HepG2 (cell line): ENCODE measurements around the gene ALDH9A1. TPM values are rescaled to one million over a fixed set of nuclear protein-coding genes. Genes with fewer than 3 reads are reported as not detected.
"Not testable (repeated sequence)": the region's sequence is repeated elsewhere in the genome, so short reads cannot be mapped to it uniquely, and the experiment has no call there.

Experiments
- ATAC-seq: fragments of 200-7000 bp; cut with Tn5 transposase; 3 replicates; pipeline ENCODE4 v1.9.1; 2020; ENCODE audit warnings: mild to moderate bottlenecking, moderate library complexity
- BruUV-seq: library from RNA; stranded (reverse); fragments of 400-500 nt; replicated peaks from 2 replicates; lab custom pipeline; 2021; lab: Mats Ljungman, UMichigan
- CTCF ChIA-PET: fragments of 300-600 bp; formaldehyde crosslinking; extraction: SDS; loops from one replicate; lab custom pipeline; 2021; ENCODE audit warnings: low total read pairs, inconsistent platforms, low intra/inter-chr PET ratio; lab: Yijun Ruan, JAX
- POLR2A ChIA-PET: fragments of 350-600 bp; sonication (Branson Sonifier 250); formaldehyde crosslinking; loops from one replicate; lab custom pipeline; 2020; ENCODE audit warnings: antibody characterized with exemption, inconsistent platforms; lab: Yijun Ruan, JAX
- DNase-seq: peaks from one replicate; pipeline ENCODE4 v3.0.0-alpha.2; 2015; ENCODE audit warnings: low spot score
- FAIRE-seq: peaks from 3 replicates; lab custom pipeline; 2011; peaks lifted over from hg19 to GRCh38; lab: Jason Lieb, UNC
- H2AFZ ChIP-seq: one replicate; pipeline ENCODE4 v1.6.1; 2011; ENCODE audit warnings: low read length, inconsistent platforms
- H3K27ac ChIP-seq: fragments of 300-600 bp; 3 replicates; pipeline ENCODE4 v1.8.0; 2011; ENCODE audit warnings: mixed run types, mild to moderate bottlenecking, mixed read lengths, low read length, inconsistent platforms; ENCODE audit not compliant: insufficient read depth; ENCODE audit errors: extremely low read length
- H3K27me3 ChIP-seq, 2 experiments: fragments of 200-600 bp in 1 of 2; 2 replicates in 1 of 2; 3 replicates in 1 of 2; pipeline versions ENCODE4 v1.6.0 to v1.8.0; 2011; ENCODE audit warnings: low read length in 2 of 2, mild to moderate bottlenecking in 2 of 2, moderate library complexity in 2 of 2, inconsistent platforms in 1 of 2; ENCODE audit not compliant: insufficient read depth in 2 of 2, control insufficient read depth in 1 of 2
- H3K36me3 ChIP-seq, 2 experiments: fragments of 200-600 bp in 1 of 2; replicated peaks in 1 of 2; 2 replicates in 1 of 2; 3 replicates in 1 of 2; pipeline versions ENCODE4 v1.5.1 to v1.8.0; 2011; ENCODE audit warnings: low read length in 2 of 2, inconsistent platforms in 1 of 2; ENCODE audit not compliant: insufficient read depth in 2 of 2, control insufficient read depth in 1 of 2
- H3K4me1 ChIP-seq: 2 replicates; pipeline ENCODE4 v1.5.1; 2012; ENCODE audit warnings: low read length, inconsistent platforms; ENCODE audit not compliant: insufficient read depth
- H3K4me2 ChIP-seq: 2 replicates; pipeline ENCODE4 v1.6.0; 2011; ENCODE audit warnings: low read depth, low read length, inconsistent platforms
- H3K4me3 ChIP-seq, 3 experiments: fragments of 200-600 bp in 1 of 3; sonication (generic), shearing (Covaris generic) in 1 of 3; replicated peaks in 1 of 3; 2 replicates each; pipeline ENCODE4 v1.5.1; 2011 to 2016; ENCODE audit warnings: low read length in 3 of 3, inconsistent platforms in 2 of 3, low read depth in 2 of 3, mild to moderate bottlenecking in 2 of 3, control low read depth in 1 of 3, mixed read lengths in 1 of 3; ENCODE audit not compliant: insufficient read depth in 1 of 3
- H3K79me2 ChIP-seq: one replicate; pipeline ENCODE4 v1.6.1; 2011; ENCODE audit warnings: low read length, inconsistent platforms; ENCODE audit not compliant: insufficient read depth
- H3K9ac ChIP-seq: 2 replicates; pipeline ENCODE4 v1.6.0; 2011; ENCODE audit warnings: mild to moderate bottlenecking, low read depth, low read length, inconsistent platforms; ENCODE audit not compliant: insufficient read depth
- H3K9me3 ChIP-seq: 2 replicates; pipeline ENCODE4 v1.5.1; 2012; ENCODE audit warnings: mild to moderate bottlenecking, low read length
- H4K20me1 ChIP-seq: 2 replicates; pipeline ENCODE4 v1.6.0; 2011; ENCODE audit warnings: inconsistent platforms, mild to moderate bottlenecking, low read length, moderate library complexity; ENCODE audit not compliant: insufficient read depth
- NR2F6 ChIP-seq, 2 experiments: IDR thresholded peaks; 2 replicates each; pipeline ENCODE4 v1.6.1; 2016; ENCODE audit warnings: antibody characterized with exemption in 1 of 2, mild to moderate bottlenecking in 1 of 2
- ZNF224 ChIP-seq: sonication (generic); formaldehyde crosslinking; IDR thresholded peaks from 2 replicates; pipeline ENCODE4 v1.5.0; 2020; ENCODE audit warnings: mild to moderate bottlenecking, missing genetic modification reagents
- WGBS: methylation state at CpG from one replicate; pipeline ENCODE4 v1.1.6; 2017; ENCODE audit warnings: low lambda C conversion rate; 5-methylcytosine and 5-hydroxymethylcytosine counted together
- in situ Hi-C: cut with HindIII; loops from 2 replicates; pipeline ENCODE4 v1.10.0; 2017; ENCODE audit warnings: low pct_unique_long_range_greater_than_20kb; ENCODE audit not compliant: extremely low pct_ligation_motif_present
- intact Hi-C: fragments of 100-400 bp; cut with micrococcal nuclease; formaldehyde crosslinking; loops from one replicate; pipeline ENCODE4 v1.10.0; 2022; ENCODE audit not compliant: unreplicated experiment
- polyA plus RNA-seq, 8 experiments: library from polyadenylated mRNA; depleted of rRNA in 3 of 8; stranded (reverse) in 7 of 8; unstranded in 1 of 8; fragments of >200 nt; fragmentation: Illumina TruSeq in 4 of 8; extraction: Trizol in 4 of 8; gene quantifications; 2 replicates each; pipeline versions ENCODE4 v1.2.1 to v1.2.3, GENCODE V29; 2011 to 2016; ENCODE audit warnings: low read depth in 4 of 8, missing spikeins in 1 of 8, mixed read lengths in 1 of 8; ENCODE audit not compliant: insufficient read depth in 1 of 8
- total RNA-seq, 5 experiments: library from RNA; depleted of rRNA; stranded (reverse); fragments of >200 nt; fragmentation: Illumina TruSeq; extraction: Trizol; gene quantifications; 2 replicates each; pipeline ENCODE4 v1.2.3, GENCODE V29; 2016; ENCODE audit warnings: low read depth in 1 of 5
- TF ChIP-seq, protein P1 (sequence below): sonication (generic); formaldehyde crosslinking; IDR thresholded peaks from 2 replicates; pipeline ENCODE4 v1.5.0; 2020; ENCODE audit warnings: mild to moderate bottlenecking, missing genetic modification reagents

ALDH9A1 gene
- total and polyA plus RNA-seq, 2 of the 13 experiments (the other 11 are each of a cell fraction or from before 2014, with no cell fraction given): 27.5 to 38.5 TPM

DNA sequence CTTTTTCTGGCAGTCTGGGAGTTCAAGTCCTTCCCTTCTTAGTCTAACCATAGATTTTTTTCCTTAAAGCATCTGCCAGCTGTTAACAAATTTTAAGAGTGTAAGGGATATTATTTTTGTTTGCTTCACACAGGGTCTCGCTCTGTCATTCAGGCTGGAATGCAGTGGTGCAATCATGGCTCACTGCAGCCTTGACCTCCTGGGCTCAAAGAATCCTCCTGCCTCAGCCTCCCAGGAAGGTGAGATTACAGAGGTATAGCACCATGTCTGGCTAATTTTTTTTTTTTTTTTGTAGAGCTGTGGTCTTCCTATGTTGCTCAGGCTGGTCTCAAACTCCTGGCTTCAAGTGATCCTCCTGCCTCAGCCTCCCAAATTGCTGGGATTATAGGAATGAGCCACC, 46.6 kb upstream of the ALDH9A1 start:
- H4K20me1 ChIP-seq, H3K27me3 ChIP-seq, in situ Hi-C loops, H3K4me2 ChIP-seq, CTCF ChIA-PET, DNase-seq, H3K27ac ChIP-seq, ATAC-seq, H2AFZ ChIP-seq, intact Hi-C loops, H3K79me2 ChIP-seq, H3K9ac ChIP-seq, H3K4me3 ChIP-seq, FAIRE-seq, H3K9me3 ChIP-seq, BruUV-seq: not testable (repeated sequence)
- H3K4me1 ChIP-seq: peaks cover 16% of the 10 kb centered on the region
- 94% methylated on average over 1 of the region's 1 CpG for WGBS
- peaks cover 7 to 41% of the 10 kb centered on the region in 2 experiments; a peak in 4 of 5 replicates for H3K36me3 ChIP-seq
- TF ChIP-seq, protein P1, sequence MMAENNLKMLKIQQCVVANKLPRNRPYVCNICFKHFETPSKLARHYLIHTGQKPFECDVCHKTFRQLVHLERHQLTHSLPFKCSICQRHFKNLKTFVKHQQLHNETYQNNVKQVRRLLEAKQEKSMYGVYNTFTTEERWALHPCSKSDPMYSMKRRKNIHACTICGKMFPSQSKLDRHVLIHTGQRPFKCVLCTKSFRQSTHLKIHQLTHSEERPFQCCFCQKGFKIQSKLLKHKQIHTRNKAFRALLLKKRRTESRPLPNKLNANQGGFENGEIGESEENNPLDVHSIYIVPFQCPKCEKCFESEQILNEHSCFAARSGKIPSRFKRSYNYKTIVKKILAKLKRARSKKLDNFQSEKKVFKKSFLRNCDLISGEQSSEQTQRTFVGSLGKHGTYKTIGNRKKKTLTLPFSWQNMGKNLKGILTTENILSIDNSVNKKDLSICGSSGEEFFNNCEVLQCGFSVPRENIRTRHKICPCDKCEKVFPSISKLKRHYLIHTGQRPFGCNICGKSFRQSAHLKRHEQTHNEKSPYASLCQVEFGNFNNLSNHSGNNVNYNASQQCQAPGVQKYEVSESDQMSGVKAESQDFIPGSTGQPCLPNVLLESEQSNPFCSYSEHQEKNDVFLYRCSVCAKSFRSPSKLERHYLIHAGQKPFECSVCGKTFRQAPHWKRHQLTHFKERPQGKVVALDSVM (CRISPR knock-in tag): peak; percentile 82; the same call in 1 of the 2 replicates
- POLR2A ChIA-PET: interaction anchor here (0.7 kb wide), 1 partner anchor 24 kb away, joined by 4 read pairs; the partner anchor contains the start of gene TMCO1

DNA sequence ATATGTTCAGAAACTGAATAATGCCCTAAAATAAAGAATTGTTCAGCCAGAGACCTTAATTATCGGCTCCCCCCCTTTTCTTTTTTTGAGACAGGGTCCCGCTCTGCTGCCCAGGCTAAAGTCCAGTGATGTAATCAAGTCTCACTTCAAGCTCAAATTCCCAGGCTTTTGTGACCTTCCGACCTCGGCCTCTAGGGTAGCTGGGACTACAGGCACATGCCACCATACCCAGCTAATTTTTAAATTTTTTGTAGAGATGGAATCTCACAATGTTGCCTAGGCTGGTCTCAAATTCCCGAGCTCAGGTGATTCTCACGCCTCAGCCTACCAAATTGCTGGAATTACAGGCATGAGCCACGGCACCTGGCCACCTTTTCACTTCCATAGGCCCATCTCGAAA, 43.8 kb upstream of the ALDH9A1 start:
- TF ChIP-seq ZNF224 (CRISPR knock-in tag) (no peak), NR2F6 (IDR thresholded peaks at IDR 0.05) (0 out of 2 replicates have a peak, but pooled peaks have one; percentile 26), NR2F6 (CRISPR knock-in tag; IDR thresholded peaks at IDR 0.05) (no peak)
- Histone ChIP-seq H3K79me2 (no peaks in the 10 kb centered on the region), H2AFZ (no peak overlapping the region), H3K4me1 (peaks cover 7% of the 10 kb centered on the region), H3K4me2 (no peak overlapping the region), H3K36me3 (peaks cover 3 to 41% of the 10 kb centered on the region in 2 experiments; a peak in 4 of 5 replicates), H3K9me3 (no peaks in the 10 kb centered on the region), H3K9ac (no peak overlapping the region), H3K27me3 (no peaks in the 10 kb centered on the region), H4K20me1 (no peaks in the 10 kb centered on the region), H3K27ac (no peak overlapping the region), H3K4me3 (no peak overlapping the region)
- no peak for ATAC-seq
- CTCF ChIA-PET: no interaction called here
- in situ Hi-C loops: no loop called here
- intact Hi-C loops: no loop called here
- BruUV-seq: no TSS peak
- no peak for FAIRE-seq
- POLR2A ChIA-PET: interaction anchor here (1.5 kb wide), 1 partner anchor 44 kb away, joined by 3 read pairs; the partner anchor contains the start of gene ALDH9A1
- no peak for DNase-seq
- 92% methylated on average over 8 of the region's 8 CpGs for WGBS
